Left colon (tissue), 2 donors: Measurements from ENCODE around the gene MED17. TPM values are rescaled to one million over a fixed set of nuclear protein-coding genes. Genes with fewer than 3 reads are reported as not detected.

Experiments used
- ATAC-seq: fragments of 200-7000 bp; cut with Tn5 transposase; one replicate; pipeline ENCODE4 v1.9.1; 2020; ENCODE audit warnings: mild to moderate bottlenecking, moderate library complexity
- DNase-seq, 2 donors: peaks; one replicate each; pipeline ENCODE4 v3.0.0-alpha.2; 2020
- intact Hi-C, 2 donors: fragments of 100-400 bp; cut with DNase I in 1 of 2; cut with micrococcal nuclease in 1 of 2; formaldehyde crosslinking; loops; one replicate each; pipeline versions ENCODE4 v1.11.2 to v1.14.0; 2022; cut with DNase I, micrococcal nuclease
- total RNA-seq, 2 donors: library from RNA; stranded (reverse); fragmentation: NEBNext Ultra II Directional; extraction: Animal tissue kit (Norgen Biotek cat#: 25700); gene quantifications; one replicate each; pipeline ENCODE4 v1.2.1, GENCODE V29; 2021
- donor health status: DM: no; HTN: no; CAD: no.
- donor health status: DM: yes; HTN: yes; CAD: no.

The MED17 gene
- total RNA-seq, 2 donors from 2014 or later, result 22.6 to 25.6 TPM

GRCh38 chr11:93840981-93841380, 56.9 kb downstream of the MED17 start:
- no peak for DNase-seq
- no peak for ATAC-seq
- intact Hi-C loops, result no loop called here

DNA sequence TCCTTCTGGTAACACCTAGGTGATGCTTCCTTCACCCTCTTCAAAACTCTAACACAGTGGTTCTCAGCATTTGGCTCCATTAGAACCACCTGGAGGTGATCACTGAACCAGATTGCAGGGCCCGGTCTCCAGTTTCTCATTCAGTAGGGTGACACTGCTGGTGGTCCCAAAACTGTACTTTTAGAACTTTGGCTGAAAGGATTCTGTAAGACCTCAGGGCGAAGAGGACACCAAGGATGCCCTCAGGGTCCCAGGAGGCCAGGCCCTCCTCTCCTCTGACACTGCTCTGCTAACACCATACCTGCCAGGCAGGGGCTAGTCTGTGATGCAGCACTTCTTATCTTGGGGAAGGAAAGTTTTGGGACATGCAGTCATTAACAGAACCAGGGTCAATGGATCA, 57.4 kb downstream of the MED17 start:
- intact Hi-C loops, result no loop called here
- no peak for DNase-seq
- ATAC-seq, result no peak

DNA sequence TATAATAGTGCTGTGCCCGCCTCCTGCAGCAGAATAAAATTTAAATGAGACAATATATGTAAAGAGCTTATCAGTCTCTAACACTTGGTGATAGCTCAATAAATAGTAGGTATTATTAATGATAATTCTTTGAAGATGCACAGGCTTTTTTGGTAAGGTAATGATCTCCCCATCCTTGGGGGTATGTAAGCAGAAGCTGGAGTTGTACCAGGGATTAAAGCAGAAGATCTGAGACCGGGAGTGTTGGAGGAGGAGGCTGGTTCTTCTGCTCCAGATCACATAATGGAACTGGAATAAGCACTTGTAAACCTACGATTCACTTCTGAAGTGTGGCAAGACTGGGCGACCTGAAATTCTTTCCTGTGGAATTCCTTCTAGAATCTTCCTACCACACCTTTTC, 58.0 kb downstream of the MED17 start:
- no peak for ATAC-seq
- no peak for DNase-seq
- intact Hi-C loops, result no loop called here

GRCh38 chr11:93842461-93842860, 58.4 kb downstream of the MED17 start:
- DNase-seq, result peak; percentile 77 to 83
- ATAC-seq, result peak; percentile 95
- intact Hi-C loops, result no loop called here

DNA sequence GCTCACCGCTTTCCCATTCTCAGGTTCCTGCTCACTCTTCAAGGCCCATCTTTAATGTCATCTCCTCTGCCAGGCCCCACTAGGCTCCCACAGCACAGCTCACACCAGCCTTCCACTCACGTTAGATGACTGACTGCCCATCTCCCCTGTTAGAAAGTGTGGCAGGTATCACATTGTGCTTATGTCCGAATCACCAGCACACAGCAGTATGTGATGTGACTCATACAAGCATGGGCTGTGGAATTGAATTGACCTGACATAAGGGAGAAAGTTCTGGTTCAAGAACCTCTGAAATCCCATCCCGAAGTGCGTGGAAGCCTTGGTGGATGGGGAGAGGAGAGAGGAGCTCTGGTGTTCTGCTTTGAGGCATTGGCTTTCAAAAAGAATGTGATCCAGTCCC, 59.8 kb downstream of the MED17 start:
- intact Hi-C loops, result no loop called here
- DNase-seq (no peak), ATAC-seq (no peak)

GRCh38 chr11:93844568-93844967, 60.5 kb downstream of the MED17 start:
- intact Hi-C loops, result no loop called here
- no peak for ATAC-seq
- DNase-seq, result no peak

- intact Hi-C loops, result no loop called here
Measured at GRCh38 chr11:93845181-93846092, 61.4 kb downstream of the MED17 start.

GRCh38 chr11:93846411-93846810, 62.3 kb downstream of the MED17 start:
- intact Hi-C loops, result no loop called here
- DNase-seq (no peak), ATAC-seq (no peak)

More at GRCh38 chr11:93845181-93846092, 61.4 kb downstream of the MED17 start:
- ATAC-seq, result no peak
- DNase-seq, result no peak

GRCh38 chr11:93849201-93849600, 65.1 kb downstream of the MED17 start:
- peak in 1 of 2 donors; percentile 27 for DNase-seq
- ATAC-seq, result peak; percentile 17
- intact Hi-C loops, result no loop called here

GRCh38 chr11:93849751-93850593, 65.9 kb downstream of the MED17 start:
- intact Hi-C loops, result no loop called here
- DNase-seq (peak; percentile 63 to 73), ATAC-seq (peak; percentile 86)

DNA sequence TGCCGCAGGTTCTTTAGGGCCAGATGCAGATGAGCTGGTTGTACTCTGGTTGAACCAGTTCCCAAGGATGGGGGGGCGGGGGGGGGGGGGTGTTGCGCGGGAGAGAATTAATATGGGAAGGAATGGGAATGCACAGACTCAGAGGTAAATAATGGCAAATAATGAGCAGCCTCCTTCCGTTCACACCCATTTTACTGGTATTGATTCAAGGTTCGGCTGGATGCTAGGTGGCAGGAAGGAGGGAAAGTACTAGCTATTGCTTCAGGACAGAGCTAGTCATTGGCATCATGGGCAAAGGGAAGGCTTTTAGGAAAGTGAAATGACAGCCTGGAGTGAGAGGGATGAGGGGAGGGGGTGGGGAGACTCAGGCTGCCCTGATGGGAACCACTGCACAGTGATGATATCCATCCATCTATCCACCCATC, 66.5 kb downstream of the MED17 start, which contains the start of gene VSTM5:
Gene VSTM5 (minus strand): TSS at position 25 of the 425 bp plus-strand sequence. CDS start 116 bp downstream, outside the sequence.
- intact Hi-C loops, result no loop called here
- DNase-seq, result no peak
- peak; percentile 72 for ATAC-seq

GRCh38 chr11:93852242-93852641, 68.2 kb downstream of the MED17 start:
- ATAC-seq (no peak), DNase-seq (no peak)
- intact Hi-C loops, result no loop called here

DNA sequence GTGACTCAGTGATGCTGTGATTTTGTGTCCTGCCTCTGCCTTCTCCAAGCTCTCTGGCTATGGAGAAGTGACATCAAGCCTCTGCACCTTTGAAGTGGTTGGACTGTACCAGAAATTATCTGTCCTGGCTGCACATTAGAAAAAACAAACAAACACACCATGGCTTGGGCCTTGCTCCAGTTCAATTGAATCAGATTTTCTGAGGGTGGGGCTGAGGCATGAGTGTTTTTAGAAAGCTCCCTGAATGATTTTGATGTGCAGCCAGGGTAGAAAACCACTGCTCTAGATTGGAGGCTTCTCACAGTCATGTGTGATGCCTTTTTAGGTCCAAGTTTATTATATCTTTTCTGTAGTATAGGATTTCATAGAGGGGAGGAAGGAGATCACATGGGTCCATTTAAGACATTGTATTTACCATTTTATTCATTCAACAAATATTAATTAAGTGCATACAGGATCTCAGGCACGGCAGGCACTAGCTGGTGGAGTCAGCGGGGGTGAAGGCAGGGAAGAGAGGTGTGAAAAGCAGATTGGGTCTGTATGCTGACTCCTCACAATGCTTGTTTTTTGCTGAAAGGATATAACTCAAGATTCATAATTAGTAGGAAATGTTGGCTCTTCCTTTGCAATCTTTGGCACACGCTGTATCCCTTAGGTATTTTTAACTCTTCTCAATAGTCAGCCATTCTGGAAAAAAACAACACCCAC, 73.5 kb downstream of the MED17 start:
- DNase-seq, result no peak
- no peak for ATAC-seq
- intact Hi-C loops, result no loop called here

- intact Hi-C loops, result no loop called here
- ATAC-seq (peak; percentile 47), DNase-seq (no peak)
Measured at GRCh38 chr11:93858121-93858775, 74.2 kb downstream of the MED17 start.

DNA sequence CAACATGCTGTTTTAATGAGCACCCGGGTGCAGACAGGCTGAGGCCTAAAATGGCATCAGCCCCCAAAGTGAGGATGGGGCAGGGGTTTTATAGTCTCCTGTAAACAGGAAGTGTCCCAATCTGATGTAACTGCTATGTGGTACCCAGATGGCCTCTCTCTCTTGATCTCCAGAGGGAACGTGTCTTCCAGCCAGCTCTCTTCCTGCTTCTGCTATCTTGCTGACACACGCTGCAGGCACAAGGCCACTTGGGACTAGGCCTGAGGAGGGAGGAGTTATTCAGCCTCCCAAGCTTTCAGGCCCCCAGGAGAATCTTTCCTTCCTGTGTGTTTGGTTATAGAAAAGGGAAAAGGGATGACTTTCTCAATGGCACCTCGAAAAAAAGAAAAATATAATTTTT, 77.7 kb downstream of the MED17 start:
- intact Hi-C loops, result no loop called here
- DNase-seq (no peak), ATAC-seq (no peak)
